Left renal cortex interstitium (tissue), 4 donors: Measurements from ENCODE around the gene TMEM30A. TPM values are rescaled to one million over a fixed set of nuclear protein-coding genes. Genes with fewer than 3 reads are reported as not detected.

Source experiments
- DNase-seq, 4 donors: peaks; one replicate each; pipeline ENCODE4 v3.0.0-alpha.2; 2013; ENCODE audit warnings: low read depth in 4 of 4, low spot score in 2 of 4, missing footprints in 1 of 4
- polyA plus RNA-seq, 4 donors: library from polyadenylated mRNA; unstranded; fragments of 120-200 nt; gene quantifications; one replicate each; pipeline ENCODE4 v1.2.1, GENCODE V29; 2013; ENCODE audit not compliant: insufficient read length in 4 of 4

TMEM30A gene
- polyA plus RNA-seq = 100 to 1,000 TPM in 3 of 4 donors, 10 to 100 TPM in 1; 95.9 to 139 (median 123) TPM

- DNase-seq = peak; percentile 88 to 97 (median 95)
Measured at GRCh38 chr6:75284632-75285282, at the start of gene TMEM30A. TMEM30A (minus strand) TSS chr6:75284792; CDS start chr6:75284638, 154 bp downstream.

GRCh38 chr6:75333676-75334200 is 49.1 kb upstream of the TMEM30A start:
- no peak for DNase-seq

- no peak for DNase-seq
Measured at GRCh38 chr6:75331151-75331550, 46.6 kb upstream of the TMEM30A start.

- no peak for DNase-seq
Measured at GRCh38 chr6:75329703-75330102, 45.1 kb upstream of the TMEM30A start.

GRCh38 chr6:75327807-75328206 is 43.2 kb upstream of the TMEM30A start:
- no peak for DNase-seq

GRCh38 chr6:75326557-75327258 is 42.1 kb upstream of the TMEM30A start:
- no peak for DNase-seq

- no peak for DNase-seq
Measured at GRCh38 chr6:75318900-75319299, 34.3 kb upstream of the TMEM30A start.

GRCh38 chr6:75317503-75318206 is 33.1 kb upstream of the TMEM30A start:
- DNase-seq = no peak

GRCh38 chr6:75315978-75316377 is 31.4 kb upstream of the TMEM30A start:
- no peak for DNase-seq

GRCh38 chr6:75308250-75308988 is 23.8 kb upstream of the TMEM30A start:
- DNase-seq = no peak

GRCh38 chr6:75307364-75308004 is 22.9 kb upstream of the TMEM30A start:
- DNase-seq = no peak

- no peak for DNase-seq
Measured at GRCh38 chr6:75306064-75306463, 21.5 kb upstream of the TMEM30A start.

- DNase-seq = no peak
Measured at GRCh38 chr6:75305573-75305972, 21.0 kb upstream of the TMEM30A start.

- DNase-seq = no peak
Measured at GRCh38 chr6:75302280-75302679, 17.7 kb upstream of the TMEM30A start.

- no peak for DNase-seq
Measured at GRCh38 chr6:75301537-75301936, 16.9 kb upstream of the TMEM30A start.

- DNase-seq = no peak
Measured at GRCh38 chr6:75301088-75301487, 16.5 kb upstream of the TMEM30A start.

GRCh38 chr6:75300531-75300855 is 15.9 kb upstream of the TMEM30A start:
- DNase-seq = no peak

- DNase-seq = no peak
Measured at GRCh38 chr6:75299801-75300530, 15.4 kb upstream of the TMEM30A start.
